Stimulated activated memory B cell treated with anti-CD40 and anti-IgM and Interleukin-4, amounts not matched to agents 10 μg/mL and 1 μg/mL and 100 μg/mL, for 72 hours (primary cell): ENCODE results near the gene WWC2.

Experiments used
- ATAC-seq: fragments of 150-1000 bp; cut with Tn5 transposase; 2 replicates; pipeline ENCODE4 v1.10.0; 2021
- H3K27ac Mint-ChIP-seq: one replicate; pipeline ENCODE4 v1.8.0; 2022; ENCODE audit warnings: mild to moderate bottlenecking, mixed read lengths
- H3K27me3 Mint-ChIP-seq: one replicate; pipeline ENCODE4 v1.8.0; 2022; ENCODE audit warnings: mixed read lengths
- H3K36me3 Mint-ChIP-seq: one replicate; pipeline ENCODE4 v1.8.0; 2022; ENCODE audit warnings: mixed read lengths
- H3K4me1 Mint-ChIP-seq: one replicate; pipeline ENCODE4 v1.8.0; 2022; ENCODE audit warnings: mixed read lengths
- H3K4me3 Mint-ChIP-seq: one replicate; pipeline ENCODE4 v1.8.0; 2022; ENCODE audit warnings: mild to moderate bottlenecking, moderate library complexity, mixed read lengths
- H3K9me3 Mint-ChIP-seq: one replicate; pipeline ENCODE4 v1.8.0; 2022; ENCODE audit warnings: mixed read lengths

WWC2 gene

DNA sequence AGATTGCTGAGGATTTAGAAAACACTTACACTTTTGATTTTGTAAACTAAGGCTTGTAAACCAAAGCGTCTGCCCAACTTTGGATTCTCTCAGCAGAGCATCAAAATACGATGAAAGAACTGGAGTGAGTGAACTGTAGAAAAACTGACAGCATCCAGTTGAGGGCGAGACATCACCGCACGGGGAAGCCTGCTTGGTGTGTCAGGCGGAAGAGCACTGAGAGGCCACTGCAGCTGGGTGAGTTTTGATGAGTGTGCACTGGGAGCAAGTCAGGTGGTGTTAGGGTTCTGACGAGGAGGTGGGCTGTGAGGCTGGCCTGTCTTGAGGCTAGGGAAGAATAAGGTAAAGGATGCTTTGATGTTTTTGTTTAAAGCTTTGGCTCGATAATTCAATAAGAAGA is 270.0 kb downstream of the WWC2 start:
- no peaks in the 10 kb centered on the region for H3K36me3 Mint-ChIP-seq
- no peak overlapping the region for H3K4me3 Mint-ChIP-seq
- H3K9me3 Mint-ChIP-seq, result no peaks in the 10 kb centered on the region
- no peak overlapping the region for H3K27ac Mint-ChIP-seq
- no peaks in the 10 kb centered on the region for H3K4me1 Mint-ChIP-seq
- ATAC-seq, result no peak
- H3K27me3 Mint-ChIP-seq, result peaks cover 10% of the 10 kb centered on the region
